DLD1 (cell line): ENCODE results near the gene S100PBP.

Experiments
- in situ Hi-C: cut with HindIII; loops from 2 replicates; pipeline ENCODE4 v1.10.0; 2017; ENCODE audit warnings: low sequenced_read_pairs

Gene S100PBP

GRCh38 chr1:32868085-32868484 is 50.6 kb downstream of the S100PBP start:
- in situ Hi-C loops = no loop called here

- in situ Hi-C loops = no loop called here
Measured at GRCh38 chr1:32868806-32869455, 51.5 kb downstream of the S100PBP start.

GRCh38 chr1:32869923-32870614 is 52.6 kb downstream of the S100PBP start:
- in situ Hi-C loops = no loop called here

DNA sequence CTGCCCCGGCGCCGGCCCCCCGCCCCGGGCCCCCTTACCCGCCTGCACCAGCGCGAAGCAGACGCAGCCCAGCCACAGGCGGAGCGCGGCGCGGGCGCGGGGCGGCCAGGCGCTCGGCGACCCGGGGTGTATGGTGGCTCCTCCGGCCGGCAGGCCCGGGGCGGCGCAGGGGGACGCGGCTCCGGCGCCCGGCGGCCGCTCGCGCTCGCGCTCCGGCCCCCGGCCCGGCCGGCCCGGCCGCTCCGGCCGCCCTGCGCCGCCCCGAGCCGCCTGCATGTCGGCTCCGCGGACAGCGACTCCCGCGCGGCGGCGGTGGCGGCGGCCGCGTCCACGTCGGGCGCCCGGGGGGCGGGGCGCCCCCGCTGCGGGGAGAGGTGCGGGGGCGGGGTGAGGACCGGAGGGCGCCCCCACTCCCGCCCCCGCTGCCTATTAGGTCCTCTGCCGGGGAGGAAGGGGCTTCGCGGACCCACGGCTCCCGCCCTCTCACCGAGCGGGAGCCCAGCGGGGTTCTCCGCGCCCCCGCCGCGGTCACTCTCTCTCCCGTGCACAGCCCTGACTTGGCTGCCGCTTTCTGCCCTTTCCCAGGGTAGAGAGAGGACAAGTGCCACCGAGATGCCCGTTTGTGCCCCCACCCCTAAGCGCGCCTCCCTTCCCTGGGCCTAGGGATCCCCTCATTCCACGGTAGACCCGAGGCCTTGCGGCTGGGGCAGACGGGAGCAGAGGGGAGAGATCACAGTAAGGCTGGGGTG is 53.3 kb downstream of the S100PBP start, which contains the start of gene FNDC5:
TSS of gene FNDC5 (minus strand) at position 298 of the 749 bp plus-strand sequence.
- in situ Hi-C loops = no loop called here

DNA sequence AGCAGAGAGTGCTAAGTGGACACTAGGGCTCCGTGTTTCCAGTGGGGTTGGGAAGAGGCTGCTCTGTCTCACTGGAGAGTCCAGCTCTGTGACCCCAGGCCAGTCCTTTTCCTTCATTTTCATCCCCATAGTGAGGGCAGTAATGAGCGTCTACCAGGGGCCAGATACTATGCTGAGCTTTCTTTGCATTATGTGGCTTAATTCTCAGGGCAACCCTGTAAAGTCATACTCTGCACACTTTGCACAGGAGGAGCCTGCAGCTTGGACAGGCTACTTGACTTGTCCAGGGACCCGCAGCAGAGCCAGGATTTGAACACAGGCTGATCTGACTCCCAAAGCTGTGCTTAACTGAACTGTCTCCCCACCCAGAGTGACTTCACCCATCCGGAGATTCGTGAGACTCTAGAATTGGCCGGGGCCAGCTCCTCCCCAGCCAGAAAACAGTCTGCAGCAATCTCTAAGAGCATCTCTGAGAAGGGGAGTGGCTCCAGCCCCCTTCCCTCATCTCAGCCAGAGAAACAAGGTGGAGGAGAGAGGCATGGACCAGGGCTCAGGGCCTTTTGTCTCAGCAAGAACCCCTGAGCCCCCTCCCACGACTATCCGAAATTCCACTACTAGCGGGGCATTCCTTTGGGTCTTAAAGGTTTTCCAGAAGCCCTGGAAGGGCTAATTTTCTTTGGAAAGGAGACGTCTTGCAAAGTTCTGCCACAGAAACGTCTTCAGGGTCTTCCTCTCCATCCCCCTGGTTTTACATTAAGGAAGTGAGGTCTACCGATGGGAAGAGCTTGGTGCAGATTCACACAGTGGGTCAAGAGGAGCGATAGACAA is 54.1 kb downstream of the S100PBP start:
- in situ Hi-C loops = no loop called here

- in situ Hi-C loops = no loop called here
Measured at GRCh38 chr1:32872192-32872460, 54.7 kb downstream of the S100PBP start.

GRCh38 chr1:32873484-32873883 is 56.0 kb downstream of the S100PBP start:
- in situ Hi-C loops = no loop called here

- in situ Hi-C loops = no loop called here
Measured at GRCh38 chr1:32874860-32875752, 57.7 kb downstream of the S100PBP start.

GRCh38 chr1:32876341-32877210 is 59.1 kb downstream of the S100PBP start:
- in situ Hi-C loops = no loop called here

DNA sequence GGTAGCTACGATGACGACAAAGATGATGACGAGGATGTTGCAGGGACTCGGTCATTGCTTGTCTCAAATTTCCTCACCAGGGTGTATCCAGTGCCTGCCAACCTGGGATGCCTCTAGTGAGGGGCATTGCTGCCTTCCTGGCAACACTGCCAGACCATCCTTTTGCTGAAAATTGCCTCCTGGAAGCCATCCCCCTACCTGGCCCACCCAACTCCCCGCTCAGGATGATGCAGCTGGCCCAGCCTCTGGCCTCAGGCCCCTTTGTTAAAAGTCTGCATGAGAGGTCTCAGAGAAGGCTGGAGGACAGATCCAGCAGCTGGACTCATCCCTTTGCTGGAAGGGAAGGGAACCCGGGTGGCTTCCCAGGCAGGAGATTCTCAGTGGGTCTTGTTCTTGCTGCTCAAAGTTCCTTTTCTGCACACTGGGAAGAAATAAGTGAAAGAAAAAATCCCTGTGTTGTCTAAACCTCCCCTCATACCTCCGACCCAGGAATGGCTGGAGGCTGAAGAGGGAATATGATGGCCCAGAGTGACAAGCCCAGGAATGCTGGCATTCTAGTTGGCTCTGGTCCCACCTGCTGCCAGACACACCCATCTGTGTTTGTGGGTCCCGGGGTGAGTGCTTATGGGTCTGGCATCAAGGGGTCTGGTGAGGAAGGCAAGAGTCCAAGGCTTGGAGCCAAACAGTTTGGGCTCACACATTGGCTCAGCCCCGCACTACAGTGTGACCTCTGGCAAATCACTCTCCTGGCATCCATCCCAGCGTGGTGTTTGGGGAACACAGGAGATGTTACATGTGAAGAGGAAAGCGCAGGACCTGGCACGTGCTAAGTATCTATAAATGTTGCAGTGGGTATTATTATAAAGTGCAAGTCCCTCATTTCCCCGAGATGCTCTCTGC is 60.0 kb downstream of the S100PBP start:
- in situ Hi-C loops = no loop called here

GRCh38 chr1:32878183-32878582 is 60.7 kb downstream of the S100PBP start:
- in situ Hi-C loops = no loop called here

GRCh38 chr1:32878637-32879041 is 61.2 kb downstream of the S100PBP start:
- in situ Hi-C loops = no loop called here

- in situ Hi-C loops = no loop called here
Measured at GRCh38 chr1:32881291-32881690, 63.8 kb downstream of the S100PBP start.

DNA sequence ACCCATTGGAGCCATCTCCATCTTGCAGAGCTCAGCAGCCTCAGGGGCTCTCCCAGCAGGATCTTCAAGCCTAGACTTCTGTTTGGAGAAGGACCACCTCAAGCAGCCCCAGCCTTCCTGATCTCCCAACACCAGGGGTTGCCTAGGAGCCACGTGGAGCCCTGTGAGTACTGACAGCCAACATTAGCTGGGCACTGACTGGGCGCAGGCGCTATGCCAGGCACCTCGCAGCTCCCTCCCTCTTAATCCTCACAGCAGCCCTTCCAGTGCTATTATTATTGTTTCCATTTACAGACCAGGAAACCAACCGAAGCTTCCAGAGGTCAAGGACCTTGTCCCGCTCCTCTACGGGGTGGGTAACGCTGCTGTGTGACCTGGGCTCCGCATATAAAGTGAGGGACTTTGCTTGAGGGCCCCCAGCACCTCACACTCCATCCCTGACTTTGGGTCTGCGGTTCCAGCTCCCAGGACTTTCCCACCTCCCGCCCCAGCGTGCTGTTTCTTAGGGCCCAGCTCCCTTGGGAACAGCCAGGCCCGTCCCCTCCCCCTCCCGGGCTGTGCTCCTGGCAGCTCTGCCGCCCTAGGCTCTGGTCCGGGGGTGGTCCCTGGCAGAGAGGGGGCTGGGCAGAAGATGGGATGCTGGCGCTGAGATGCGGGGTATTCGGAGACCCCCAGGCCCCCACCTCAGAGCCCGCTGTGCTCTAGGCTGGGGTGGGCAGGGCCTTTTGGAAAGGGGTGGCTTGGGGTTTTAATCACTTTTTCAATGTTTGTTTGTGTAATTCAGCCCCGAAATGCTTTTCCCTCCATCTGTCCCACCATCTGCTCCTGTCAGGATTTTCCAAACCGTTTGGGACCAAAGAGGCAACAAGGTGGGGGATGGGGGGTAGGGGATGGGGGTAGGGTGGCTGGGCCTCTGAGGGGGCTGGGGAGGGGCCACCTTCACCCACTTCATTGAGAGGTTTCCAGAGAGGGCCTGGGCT is 64.7 kb downstream of the S100PBP start:
- in situ Hi-C loops = no loop called here

DNA sequence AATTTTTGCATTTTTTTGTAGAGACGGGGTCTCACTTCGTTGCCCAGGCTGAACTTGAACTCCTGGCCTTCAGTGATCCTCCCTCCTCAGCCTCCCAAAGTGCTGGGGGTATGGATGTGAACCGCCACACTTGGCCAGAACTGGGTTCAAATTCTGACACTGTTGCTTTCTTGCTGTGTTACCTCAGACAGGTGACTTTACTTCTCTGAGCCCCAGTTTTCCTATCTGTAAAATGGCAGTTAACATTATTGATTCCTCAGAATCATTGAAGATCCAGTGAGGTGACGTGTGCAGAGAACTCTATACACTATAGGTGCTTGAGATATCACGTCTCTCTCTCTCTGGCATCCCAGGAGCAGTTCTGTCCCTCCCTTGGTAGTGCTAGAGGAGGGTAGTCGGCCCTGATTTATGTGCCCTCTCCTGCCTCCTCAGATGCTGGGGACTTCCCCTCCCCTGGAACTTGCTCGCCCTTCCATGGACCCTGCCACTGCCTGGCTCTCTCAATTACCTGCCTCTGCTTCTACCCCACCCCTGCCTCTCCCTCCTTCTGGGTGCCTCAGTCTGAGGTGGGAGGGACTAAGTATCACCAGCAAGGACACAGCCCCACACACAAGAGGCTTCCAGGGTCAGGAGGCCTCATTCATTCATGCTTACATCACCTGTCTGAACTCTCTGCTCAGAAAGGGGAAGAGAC is 66.0 kb downstream of the S100PBP start:
- in situ Hi-C loops = no loop called here

GRCh38 chr1:32884032-32884372 is 66.5 kb downstream of the S100PBP start:
- in situ Hi-C loops = no loop called here

DNA sequence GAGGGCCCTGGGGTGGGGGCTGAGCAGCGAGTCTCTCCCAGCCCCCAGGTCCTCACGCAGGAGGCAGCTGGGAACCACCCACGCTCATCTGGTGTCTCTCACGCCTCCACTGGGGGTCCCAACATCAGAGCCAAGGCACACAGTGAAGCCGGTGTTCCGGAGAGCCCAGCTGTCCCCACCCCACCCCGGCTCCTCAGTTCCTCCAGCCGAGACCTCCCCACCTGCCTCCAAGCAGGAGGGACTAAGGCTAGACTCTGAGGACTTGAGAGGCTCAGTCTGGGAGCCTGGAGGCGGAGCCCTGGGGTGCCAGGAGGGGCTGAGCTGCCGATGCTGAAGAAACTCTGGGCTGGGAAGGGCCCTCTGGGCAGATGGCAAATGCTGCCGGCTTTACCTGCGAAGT is 67.3 kb downstream of the S100PBP start:
- in situ Hi-C loops = no loop called here
